Lower leg skin (tissue), 3 donors: ENCODE measurements around the gene VRK2.

ENCODE experiments used
- POLR2A ChIP-seq, 2 donors: fragments of 450-650 bp; IDR thresholded peaks; one replicate each; pipeline ENCODE4 v1.6.1; 2016 to 2017; ENCODE audit warnings: antibody characterized with exemption in 2 of 2, mild to moderate bottlenecking in 1 of 2, moderate library complexity in 1 of 2
- TF ChIP-seq, protein P1 (sequence below), 3 donors: fragments of 450-650 bp; IDR thresholded peaks; one replicate each; pipeline ENCODE4 v1.5.1; 2016; ENCODE audit warnings: antibody characterized with exemption in 3 of 3, mild to moderate bottlenecking in 3 of 3, moderate library complexity in 2 of 3

GRCh38 chr2:58207189-58207588 lies 160.6 kb downstream of the VRK2 start:
- TF ChIP-seq, protein P1, sequence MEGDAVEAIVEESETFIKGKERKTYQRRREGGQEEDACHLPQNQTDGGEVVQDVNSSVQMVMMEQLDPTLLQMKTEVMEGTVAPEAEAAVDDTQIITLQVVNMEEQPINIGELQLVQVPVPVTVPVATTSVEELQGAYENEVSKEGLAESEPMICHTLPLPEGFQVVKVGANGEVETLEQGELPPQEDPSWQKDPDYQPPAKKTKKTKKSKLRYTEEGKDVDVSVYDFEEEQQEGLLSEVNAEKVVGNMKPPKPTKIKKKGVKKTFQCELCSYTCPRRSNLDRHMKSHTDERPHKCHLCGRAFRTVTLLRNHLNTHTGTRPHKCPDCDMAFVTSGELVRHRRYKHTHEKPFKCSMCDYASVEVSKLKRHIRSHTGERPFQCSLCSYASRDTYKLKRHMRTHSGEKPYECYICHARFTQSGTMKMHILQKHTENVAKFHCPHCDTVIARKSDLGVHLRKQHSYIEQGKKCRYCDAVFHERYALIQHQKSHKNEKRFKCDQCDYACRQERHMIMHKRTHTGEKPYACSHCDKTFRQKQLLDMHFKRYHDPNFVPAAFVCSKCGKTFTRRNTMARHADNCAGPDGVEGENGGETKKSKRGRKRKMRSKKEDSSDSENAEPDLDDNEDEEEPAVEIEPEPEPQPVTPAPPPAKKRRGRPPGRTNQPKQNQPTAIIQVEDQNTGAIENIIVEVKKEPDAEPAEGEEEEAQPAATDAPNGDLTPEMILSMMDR (IDR thresholded peaks at IDR 0.05), result no peak
- no peak for TF ChIP-seq POLR2A (IDR thresholded peaks at IDR 0.05)
